Measurements from ENCODE around the gene ZBTB6.
"Not testable (repeated sequence)": the region's sequence is repeated elsewhere in the genome, so short reads cannot be mapped to it uniquely, and the experiment has no call there.

ZBTB6 gene

DNA sequence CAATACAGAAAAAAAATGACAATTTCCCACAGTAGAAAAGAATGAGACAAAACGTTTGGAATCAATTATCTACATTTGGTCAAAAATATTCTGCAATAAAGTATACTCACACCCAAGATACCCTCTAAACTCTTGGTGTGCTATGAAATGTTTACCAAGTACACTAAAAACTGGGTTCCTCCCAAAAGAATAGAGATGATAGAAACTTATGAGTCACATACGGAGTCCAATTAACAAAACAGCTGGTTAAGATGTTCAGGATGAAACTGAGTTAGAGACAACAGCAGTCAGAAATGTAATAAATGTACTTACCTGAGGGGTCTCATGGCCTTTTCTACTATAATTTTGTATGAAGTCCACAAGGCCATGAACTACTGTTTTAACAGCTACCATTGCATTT is 33.7 kb downstream of the ZBTB6 start:
- Histone ChIP-seq H3K4me1 (ENCODE audit: control insufficient read depth, insufficient read depth, low read length) (no peaks in the 10 kb centered on the region), H3K9ac (ENCODE audit: low read length in 2 of 2) (no peak overlapping the region), H3K27ac (ENCODE audit: low read length) (no peak overlapping the region), H3K4me3 (ENCODE audit: low read length in 2 of 2) (no peak overlapping the region), H3K36me3 (ENCODE audit: control insufficient read depth in 2 of 2, insufficient read depth in 2 of 2, low read length in 2 of 2) (peaks cover 45 to 54% of the 10 kb centered on the region in 2 donors), H3K27me3 (ENCODE audit: control insufficient read depth in 1 of 2, insufficient read depth in 2 of 2, low read length in 2 of 2) (no peaks in the 10 kb centered on the region), H3K9me3 (ENCODE audit: control insufficient read depth in 2 of 2, low read length in 2 of 2) (no peaks in the 10 kb centered on the region)

DNA sequence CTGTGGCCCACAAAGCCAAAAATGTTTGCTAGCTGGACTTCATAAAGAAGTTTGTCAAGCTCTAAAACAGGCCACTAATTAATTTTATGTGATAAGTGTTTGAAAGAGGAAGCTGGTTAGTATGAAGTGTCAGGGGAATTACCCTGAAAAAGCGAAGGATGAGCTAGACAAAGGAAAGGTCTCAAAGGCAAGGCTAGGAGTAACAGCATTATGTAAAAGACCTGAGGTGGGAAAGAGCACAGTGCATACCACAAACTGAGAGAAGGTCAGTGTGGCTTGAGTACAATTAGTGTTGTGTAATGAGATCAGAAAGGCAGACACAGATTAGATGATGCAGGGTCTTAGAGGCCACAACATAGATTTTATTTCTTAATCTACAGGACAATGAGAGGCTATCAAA is 37.6 kb downstream of the ZBTB6 start:
- Histone ChIP-seq H3K36me3 (ENCODE audit: control insufficient read depth in 2 of 2, insufficient read depth in 2 of 2, low read length in 2 of 2) (peaks cover 38 to 47% of the 10 kb centered on the region in 2 donors), H3K4me1 (ENCODE audit: control insufficient read depth, insufficient read depth, low read length) (no peaks in the 10 kb centered on the region), H3K27me3 (ENCODE audit: control insufficient read depth in 1 of 2, insufficient read depth in 2 of 2, low read length in 2 of 2) (no peaks in the 10 kb centered on the region), H3K9me3 (ENCODE audit: control insufficient read depth in 2 of 2, low read length in 2 of 2) (no peaks in the 10 kb centered on the region), H3K9ac (ENCODE audit: low read length in 2 of 2) (no peak overlapping the region), H3K27ac (ENCODE audit: low read length) (no peak overlapping the region), H3K4me3 (ENCODE audit: low read length in 2 of 2) (no peak overlapping the region)

DNA sequence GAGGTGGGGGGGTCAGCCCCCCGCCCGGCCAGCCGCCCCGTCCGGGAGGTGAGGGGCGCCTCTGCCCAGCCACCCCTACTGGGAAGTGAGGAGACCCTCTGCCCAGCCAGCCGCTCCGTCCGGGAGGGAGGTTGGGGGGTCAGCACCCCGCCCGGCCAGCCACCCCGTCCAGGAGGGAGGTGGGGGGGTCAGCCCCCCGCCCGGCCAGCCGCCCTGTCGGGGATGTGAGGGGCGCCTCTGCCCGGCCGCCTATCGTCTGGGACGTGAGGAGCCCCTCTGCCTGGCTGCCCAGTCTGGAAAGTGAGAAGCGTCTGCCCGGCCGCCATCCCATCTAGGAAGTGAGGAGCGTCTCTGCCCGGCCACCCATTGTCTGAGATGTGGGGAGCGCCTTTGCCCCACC is 45.8 kb downstream of the ZBTB6 start:
- H3K27me3 ChIP-seq (ENCODE audit: control insufficient read depth in 1 of 2, insufficient read depth in 2 of 2, low read length in 2 of 2); H3K4me3 ChIP-seq (ENCODE audit: low read length in 2 of 2); H3K27ac ChIP-seq (ENCODE audit: low read length); H3K9ac ChIP-seq (ENCODE audit: low read length in 2 of 2); H3K9me3 ChIP-seq (ENCODE audit: control insufficient read depth in 2 of 2, low read length in 2 of 2); H3K4me1 ChIP-seq (ENCODE audit: control insufficient read depth, insufficient read depth, low read length): not testable (repeated sequence)
- peaks cover 11 to 15% of the 10 kb centered on the region in 2 donors for H3K36me3 ChIP-seq (ENCODE audit: control insufficient read depth in 2 of 2, insufficient read depth in 2 of 2, low read length in 2 of 2)

DNA sequence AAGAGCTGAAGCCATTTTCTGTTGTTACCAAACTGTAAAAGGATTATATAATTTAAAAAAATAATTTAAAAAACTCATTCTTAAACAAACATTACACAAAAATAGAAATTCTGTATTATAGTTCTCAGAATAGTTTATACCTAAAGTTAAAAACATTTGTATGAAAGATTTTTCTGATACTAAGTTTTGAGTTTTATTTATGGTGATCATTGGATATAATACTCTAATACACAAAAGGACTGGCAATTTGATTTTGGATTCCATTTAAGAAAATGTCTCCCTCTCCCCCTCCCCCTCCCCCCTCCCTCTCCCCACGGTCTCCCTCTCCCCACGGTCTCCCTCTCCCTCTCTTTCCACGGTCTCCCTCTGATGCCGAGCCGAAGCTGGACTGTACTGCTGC is 47.0 kb downstream of the ZBTB6 start:
- no peaks in the 10 kb centered on the region for H3K4me1 ChIP-seq (ENCODE audit: control insufficient read depth, insufficient read depth, low read length)
- no peaks in the 10 kb centered on the region for H3K9me3 ChIP-seq (ENCODE audit: control insufficient read depth in 2 of 2, low read length in 2 of 2)
- no peak overlapping the region for H3K4me3 ChIP-seq (ENCODE audit: low read length in 2 of 2)
- no peaks in the 10 kb centered on the region for H3K27me3 ChIP-seq (ENCODE audit: control insufficient read depth in 1 of 2, insufficient read depth in 2 of 2, low read length in 2 of 2)
- H3K9ac ChIP-seq (ENCODE audit: low read length in 2 of 2), result no peak overlapping the region
- H3K27ac ChIP-seq (ENCODE audit: low read length), result no peak overlapping the region
- H3K36me3 ChIP-seq (ENCODE audit: control insufficient read depth in 2 of 2, insufficient read depth in 2 of 2, low read length in 2 of 2), result peaks cover 11 to 12% of the 10 kb centered on the region in 2 donors

DNA sequence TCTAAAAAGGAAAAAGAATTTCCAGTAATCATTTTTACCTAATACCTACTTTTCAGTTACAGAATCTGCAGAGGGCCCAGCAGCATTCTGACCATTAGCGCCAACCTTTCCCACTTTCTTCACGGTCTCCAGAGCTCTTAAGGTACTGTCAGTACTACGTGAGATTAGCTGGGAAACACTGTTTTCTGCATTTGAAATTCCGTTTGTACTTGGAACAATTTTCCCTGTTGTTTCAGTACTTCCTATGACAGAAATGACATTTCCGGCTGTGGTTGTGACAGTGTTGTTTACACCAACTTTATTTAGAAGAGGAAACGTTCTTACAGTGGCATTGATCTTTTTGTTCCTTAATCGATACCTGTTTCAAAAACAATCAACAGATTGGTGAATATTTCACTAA is 47.8 kb downstream of the ZBTB6 start:
- Histone ChIP-seq H3K4me3 (ENCODE audit: low read length in 2 of 2) (no peak overlapping the region), H3K9ac (ENCODE audit: low read length in 2 of 2) (no peak overlapping the region), H3K27me3 (ENCODE audit: control insufficient read depth in 1 of 2, insufficient read depth in 2 of 2, low read length in 2 of 2) (no peaks in the 10 kb centered on the region), H3K27ac (ENCODE audit: low read length) (no peak overlapping the region), H3K4me1 (ENCODE audit: control insufficient read depth, insufficient read depth, low read length) (no peaks in the 10 kb centered on the region), H3K36me3 (ENCODE audit: control insufficient read depth in 2 of 2, insufficient read depth in 2 of 2, low read length in 2 of 2) (peaks cover 7 to 12% of the 10 kb centered on the region in 2 donors), H3K9me3 (ENCODE audit: control insufficient read depth in 2 of 2, low read length in 2 of 2) (no peaks in the 10 kb centered on the region)

DNA sequence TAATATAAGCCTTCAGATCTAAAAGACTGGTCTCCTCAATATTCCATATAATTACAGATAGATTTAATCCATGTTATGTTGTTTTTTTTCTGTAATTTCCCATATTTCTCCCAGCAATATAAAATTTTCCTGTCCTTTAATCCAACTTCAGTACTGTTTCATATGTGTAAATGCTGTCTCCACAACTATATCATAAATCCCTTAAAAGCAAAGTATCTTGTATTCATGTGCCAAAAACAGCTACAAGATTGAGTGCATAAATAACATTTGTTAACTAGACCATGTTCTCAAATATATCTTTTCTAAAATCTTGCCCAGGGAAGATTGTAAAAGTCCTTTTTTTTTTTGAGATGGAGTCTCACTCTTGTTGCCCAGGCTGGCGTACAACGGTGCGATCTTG is 49.7 kb downstream of the ZBTB6 start:
- H3K27ac ChIP-seq (ENCODE audit: low read length), result no peak overlapping the region
- no peaks in the 10 kb centered on the region for H3K4me1 ChIP-seq (ENCODE audit: control insufficient read depth, insufficient read depth, low read length)
- H3K27me3 ChIP-seq (ENCODE audit: control insufficient read depth in 1 of 2, insufficient read depth in 2 of 2, low read length in 2 of 2), result no peaks in the 10 kb centered on the region
- H3K4me3 ChIP-seq (ENCODE audit: low read length in 2 of 2), result no peak overlapping the region
- H3K9ac ChIP-seq (ENCODE audit: low read length in 2 of 2), result no peak overlapping the region
- no peaks in the 10 kb centered on the region for H3K9me3 ChIP-seq (ENCODE audit: control insufficient read depth in 2 of 2, low read length in 2 of 2)
- H3K36me3 ChIP-seq (ENCODE audit: control insufficient read depth in 2 of 2, insufficient read depth in 2 of 2, low read length in 2 of 2), result peaks cover 12% of the 10 kb centered on the region in 2 donors

DNA sequence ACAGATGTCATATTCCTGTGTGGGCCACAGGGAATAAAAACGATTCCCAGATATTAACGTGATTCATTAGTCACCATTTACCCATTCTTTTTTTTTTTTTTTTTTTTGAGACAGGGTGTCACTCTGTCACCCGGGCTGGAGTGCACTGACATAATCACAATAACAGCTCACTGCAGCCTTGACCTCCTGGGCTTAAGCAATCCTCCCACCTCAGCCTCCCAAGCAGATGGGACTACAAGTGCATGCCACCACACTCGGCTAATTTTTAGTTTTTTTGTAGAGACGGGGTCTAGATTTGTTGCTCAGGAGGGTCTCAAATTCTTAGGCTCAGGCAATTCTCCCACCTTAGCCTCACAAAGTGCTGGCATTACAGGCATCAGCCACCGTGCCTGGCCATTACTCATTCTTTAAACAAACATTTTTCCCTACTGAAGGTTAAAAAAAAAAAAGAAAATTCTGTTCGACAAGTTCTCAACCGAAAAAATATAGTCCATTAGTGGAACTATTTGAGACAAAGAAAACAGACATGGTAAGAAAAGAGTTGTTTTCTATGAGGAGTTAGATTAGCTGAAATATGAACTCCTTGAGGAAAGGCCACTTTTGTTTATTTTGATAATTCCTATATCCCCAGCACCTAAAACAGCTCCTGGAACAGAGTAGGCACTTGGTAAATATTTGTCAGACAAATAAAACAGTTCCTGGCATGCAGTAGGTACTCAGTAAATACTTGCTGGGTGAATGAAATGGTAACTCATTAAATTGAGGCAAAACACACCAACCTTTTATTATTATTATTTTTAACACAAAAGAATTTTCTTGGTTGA is 52.6 kb downstream of the ZBTB6 start:
- H3K9ac ChIP-seq (ENCODE audit: low read length in 2 of 2), result no peak overlapping the region
- H3K27ac ChIP-seq (ENCODE audit: low read length), result no peak overlapping the region
- H3K4me1 ChIP-seq (ENCODE audit: control insufficient read depth, insufficient read depth, low read length), result no peaks in the 10 kb centered on the region
- no peak overlapping the region for H3K4me3 ChIP-seq (ENCODE audit: low read length in 2 of 2)
- H3K9me3 ChIP-seq (ENCODE audit: control insufficient read depth in 2 of 2, low read length in 2 of 2), result no peaks in the 10 kb centered on the region
- H3K36me3 ChIP-seq (ENCODE audit: control insufficient read depth in 2 of 2, insufficient read depth in 2 of 2, low read length in 2 of 2), result peaks cover 20 to 28% of the 10 kb centered on the region in 2 donors
- no peaks in the 10 kb centered on the region for H3K27me3 ChIP-seq (ENCODE audit: control insufficient read depth in 1 of 2, insufficient read depth in 2 of 2, low read length in 2 of 2)

All from stomach smooth muscle (tissue), 2 donors.